GM12878 (cell line): ENCODE data around the gene ADAMTS2. TPM values are rescaled to one million over a fixed set of nuclear protein-coding genes. Genes with fewer than 3 reads are reported as not detected.

Experiments used
- BMI1 ChIP-seq: fragments of 450-650 bp; IDR thresholded peaks from 2 replicates; pipeline ENCODE4 v1.6.1; 2016; ENCODE audit warnings: mild to moderate bottlenecking, moderate library complexity, borderline replicate concordance
- HDAC6 ChIP-seq: fragments of 200-600 bp; sonication (generic); IDR thresholded peaks from one replicate; pipeline ENCODE4 v1.8.0; 2017; ENCODE audit warnings: antibody characterized with exemption; ENCODE audit not compliant: unreplicated experiment
- IRF3 ChIP-seq: fragments of 450-650 bp; IDR thresholded peaks from 2 replicates; pipeline ENCODE4 v1.6.1; 2014; ENCODE audit warnings: mild to moderate bottlenecking
- STAT1 ChIP-seq: fragments of 450-650 bp; conservative IDR thresholded peaks from 2 replicates; pipeline ENCODE4 v1.6.1; 2014; ENCODE audit warnings: antibody characterized with exemption, mild to moderate bottlenecking
- TAF1 ChIP-seq: IDR thresholded peaks from 2 replicates; pipeline ENCODE4 v1.6.1; 2011; ENCODE audit warnings: mild to moderate bottlenecking, low read depth, low read length, borderline replicate concordance
- polyA plus RNA-seq, 11 experiments: library from polyadenylated mRNA; depleted of rRNA in 4 of 11; unstranded in 6 of 11; stranded (reverse) in 5 of 11; fragments of >200 nt; fragmentation: Nextera tagmentation in 4 of 11; fragmentation: Illumina TruSeq in 1 of 11; extraction: Ambion mirVana in 4 of 11; extraction: Trizol in 1 of 11; gene quantifications; 1 replicate in 1 of 11; 2 replicates in 10 of 11; pipeline versions ENCODE4 v1.2.1 to v1.2.3, GENCODE V29; 2011 to 2016; ENCODE audit warnings: inconsistent platforms in 2 of 11, missing spikeins in 2 of 11, low read depth in 1 of 11
- total RNA-seq, 4 experiments: library from RNA; depleted of rRNA in 3 of 4; stranded (reverse); fragments of >200 nt in 3 of 4; fragmentation: Illumina TruSeq in 1 of 4; extraction: Trizol in 1 of 4; gene quantifications; 2 replicates each; pipeline versions ENCODE4 v1.2.1 to v1.2.3, GENCODE V29; 2013 to 2021
- TF ChIP-seq, protein P1 (sequence below): fragments of 450-650 bp; IDR thresholded peaks from 2 replicates; pipeline ENCODE4 v1.6.1; 2017; ENCODE audit warnings: mild to moderate bottlenecking, low read depth, inconsistent platforms; ENCODE audit not compliant: poor library complexity, severe bottlenecking
- TF ChIP-seq, protein P2 (sequence below): IDR thresholded peaks from 2 replicates; pipeline ENCODE4 v1.6.1; 2011; ENCODE audit warnings: borderline replicate concordance, low read depth, mild to moderate bottlenecking, moderate library complexity, low read length; ENCODE audit not compliant: insufficient read depth, poor library complexity, severe bottlenecking

ADAMTS2 gene
- total and polyA plus RNA-seq, 10 of the 15 experiments (the other 5 are each of a cell fraction or from before 2014, with no cell fraction given) = 0.03 to 0.05 TPM; not detected in 8

- TF ChIP-seq, protein P1, sequence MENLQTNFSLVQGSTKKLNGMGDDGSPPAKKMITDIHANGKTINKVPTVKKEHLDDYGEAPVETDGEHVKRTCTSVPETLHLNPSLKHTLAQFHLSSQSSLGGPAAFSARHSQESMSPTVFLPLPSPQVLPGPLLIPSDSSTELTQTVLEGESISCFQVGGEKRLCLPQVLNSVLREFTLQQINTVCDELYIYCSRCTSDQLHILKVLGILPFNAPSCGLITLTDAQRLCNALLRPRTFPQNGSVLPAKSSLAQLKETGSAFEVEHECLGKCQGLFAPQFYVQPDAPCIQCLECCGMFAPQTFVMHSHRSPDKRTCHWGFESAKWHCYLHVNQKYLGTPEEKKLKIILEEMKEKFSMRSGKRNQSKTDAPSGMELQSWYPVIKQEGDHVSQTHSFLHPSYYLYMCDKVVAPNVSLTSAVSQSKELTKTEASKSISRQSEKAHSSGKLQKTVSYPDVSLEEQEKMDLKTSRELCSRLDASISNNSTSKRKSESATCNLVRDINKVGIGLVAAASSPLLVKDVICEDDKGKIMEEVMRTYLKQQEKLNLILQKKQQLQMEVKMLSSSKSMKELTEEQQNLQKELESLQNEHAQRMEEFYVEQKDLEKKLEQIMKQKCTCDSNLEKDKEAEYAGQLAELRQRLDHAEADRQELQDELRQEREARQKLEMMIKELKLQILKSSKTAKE = no peak
- TF ChIP-seq HDAC6 (no peak), IRF3 (no peak), STAT1 (no peak), TAF1 (no peak), BMI1 (no peak)
- TF ChIP-seq, protein P2, sequence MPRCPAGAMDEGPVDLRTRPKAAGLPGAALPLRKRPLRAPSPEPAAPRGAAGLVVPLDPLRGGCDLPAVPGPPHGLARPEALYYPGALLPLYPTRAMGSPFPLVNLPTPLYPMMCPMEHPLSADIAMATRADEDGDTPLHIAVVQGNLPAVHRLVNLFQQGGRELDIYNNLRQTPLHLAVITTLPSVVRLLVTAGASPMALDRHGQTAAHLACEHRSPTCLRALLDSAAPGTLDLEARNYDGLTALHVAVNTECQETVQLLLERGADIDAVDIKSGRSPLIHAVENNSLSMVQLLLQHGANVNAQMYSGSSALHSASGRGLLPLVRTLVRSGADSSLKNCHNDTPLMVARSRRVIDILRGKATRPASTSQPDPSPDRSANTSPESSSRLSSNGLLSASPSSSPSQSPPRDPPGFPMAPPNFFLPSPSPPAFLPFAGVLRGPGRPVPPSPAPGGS = no peak
- TF ChIP-seq, all 136 proteins: peak for 0
These were observed 226.9 kb downstream of the ADAMTS2 start (continued) for GRCh38 chr5:179118338-179118737.
